Measurements from ENCODE around the gene RAB9A.

The RAB9A gene

DNA sequence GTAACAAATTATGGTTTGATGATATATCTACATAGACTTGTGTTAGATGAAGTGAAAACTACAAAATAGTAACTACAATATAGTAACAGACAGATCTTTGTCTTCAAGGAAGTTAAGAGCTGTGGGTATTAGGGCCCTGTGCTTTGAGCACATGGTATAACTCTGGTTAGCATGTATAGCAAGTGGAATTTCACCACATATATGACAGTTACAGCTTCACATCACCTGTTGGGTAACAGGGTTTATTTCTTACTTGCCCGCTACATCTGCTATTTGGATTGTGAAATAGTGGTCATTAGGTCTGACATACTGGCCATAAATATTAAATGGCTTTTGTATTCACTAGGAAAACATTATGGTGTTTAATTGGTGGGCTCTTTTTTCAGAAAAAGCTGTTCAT is 65.8 kb downstream of the RAB9A start:
- peaks cover 23% of the 10 kb centered on the region for H3K4me1 Mint-ChIP-seq
- ATAC-seq (ENCODE audit: low read depth), result no peak
- H3K27me3 Mint-ChIP-seq, result no peaks in the 10 kb centered on the region
- H3K36me3 Mint-ChIP-seq, result peaks cover 13% of the 10 kb centered on the region
- H3K9me3 Mint-ChIP-seq, result no peaks in the 10 kb centered on the region
- no peak for DNase-seq (ENCODE audit: low spot score in 2 of 2)
- H3K27ac Mint-ChIP-seq, result no peak overlapping the region
- no peak overlapping the region for H3K4me3 Mint-ChIP-seq

DNA sequence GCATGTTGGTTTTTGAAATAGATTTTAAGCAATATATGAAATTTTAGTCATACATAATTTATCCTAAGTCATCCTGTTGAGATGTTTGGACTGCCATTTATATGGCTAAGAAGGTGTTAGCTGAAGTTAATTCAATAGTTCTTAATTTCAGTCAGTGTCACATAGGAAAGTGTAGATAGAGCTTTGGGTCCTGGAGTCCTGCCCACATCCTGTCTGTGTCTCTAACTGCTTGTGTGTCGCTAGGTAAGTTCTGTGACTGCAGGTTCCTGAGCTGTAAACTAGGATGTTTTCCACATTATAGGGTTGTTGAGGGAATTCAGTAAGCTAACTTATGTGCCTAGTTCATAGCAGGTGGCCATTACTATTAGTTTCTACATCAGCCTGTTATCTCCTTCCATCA is 66.3 kb downstream of the RAB9A start:
- ATAC-seq (ENCODE audit: low read depth) (no peak), DNase-seq (ENCODE audit: low spot score in 2 of 2) (no peak)
- Mint-ChIP-seq H3K4me1 (peaks cover 21% of the 10 kb centered on the region), H3K36me3 (peaks cover 13% of the 10 kb centered on the region), H3K4me3 (no peak overlapping the region), H3K9me3 (no peaks in the 10 kb centered on the region), H3K27me3 (no peaks in the 10 kb centered on the region), H3K27ac (no peak overlapping the region)

DNA sequence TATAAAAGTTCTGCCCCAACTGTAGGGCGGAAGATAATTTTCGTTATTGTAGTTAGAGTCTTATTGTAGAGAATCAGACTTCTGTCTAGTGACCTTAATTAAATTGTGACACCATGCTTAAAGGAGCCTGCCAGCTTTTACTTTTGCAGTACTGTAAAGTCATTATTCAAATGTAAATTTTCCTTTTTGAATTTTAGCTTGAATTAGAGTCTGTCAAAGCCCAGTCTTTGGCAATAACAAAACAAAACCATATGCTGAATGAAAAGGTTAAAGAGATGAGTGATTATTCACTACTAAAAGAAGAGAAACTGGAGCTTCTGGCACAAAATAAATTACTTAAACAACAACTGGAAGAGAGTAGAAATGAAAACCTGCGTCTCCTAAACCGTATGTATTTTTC is 67.5 kb downstream of the RAB9A start:
- Mint-ChIP-seq H3K27me3 (no peaks in the 10 kb centered on the region), H3K4me3 (no peak overlapping the region), H3K27ac (no peak overlapping the region), H3K9me3 (no peaks in the 10 kb centered on the region), H3K36me3 (peaks cover 15% of the 10 kb centered on the region), H3K4me1 (peaks cover 17% of the 10 kb centered on the region)
- DNase-seq (ENCODE audit: low spot score in 2 of 2) (no peak), ATAC-seq (ENCODE audit: low read depth) (no peak)

DNA sequence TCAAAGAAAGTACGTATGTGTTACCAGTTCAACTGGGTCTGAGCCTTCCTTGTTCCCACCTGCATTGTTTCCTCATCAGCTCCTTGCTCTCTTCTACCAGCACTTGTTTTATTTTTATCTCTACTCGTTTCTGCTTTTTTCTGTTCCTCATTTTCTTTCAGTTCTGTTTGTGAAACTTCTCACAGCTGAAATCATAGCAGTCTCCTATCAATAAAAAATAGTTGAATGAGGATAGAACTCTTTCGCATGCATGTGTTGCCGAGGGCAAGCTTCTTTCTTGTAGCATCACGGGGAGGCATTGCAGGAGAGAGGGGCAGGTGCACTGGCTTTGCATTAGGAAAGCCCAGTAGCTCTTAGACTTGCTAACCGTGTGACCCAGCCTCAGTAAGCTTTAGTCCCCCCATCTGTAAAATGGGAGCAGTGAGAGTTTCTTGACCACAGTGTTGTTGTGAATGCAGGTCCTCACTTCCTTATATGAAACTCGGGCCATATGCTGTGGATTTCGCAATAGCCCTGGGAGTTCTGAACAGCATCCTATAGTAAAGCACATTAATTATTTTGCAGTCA is 70.3 kb downstream of the RAB9A start:
- H3K4me1 Mint-ChIP-seq, result peaks cover 9% of the 10 kb centered on the region
- no peaks in the 10 kb centered on the region for H3K27me3 Mint-ChIP-seq
- DNase-seq (ENCODE audit: low spot score in 2 of 2) (peak; percentile 21 to 23), ATAC-seq (ENCODE audit: low read depth) (peak; percentile 89)
- peaks cover 11% of the 10 kb centered on the region for H3K36me3 Mint-ChIP-seq
- peak overlapping the region; percentile 9 for H3K4me3 Mint-ChIP-seq
- H3K27ac Mint-ChIP-seq, result peak overlapping the region; percentile 92
- H3K9me3 Mint-ChIP-seq, result no peaks in the 10 kb centered on the region
